ENCODE measurements around the gene ZNF474.

The ZNF474 gene

DNA sequence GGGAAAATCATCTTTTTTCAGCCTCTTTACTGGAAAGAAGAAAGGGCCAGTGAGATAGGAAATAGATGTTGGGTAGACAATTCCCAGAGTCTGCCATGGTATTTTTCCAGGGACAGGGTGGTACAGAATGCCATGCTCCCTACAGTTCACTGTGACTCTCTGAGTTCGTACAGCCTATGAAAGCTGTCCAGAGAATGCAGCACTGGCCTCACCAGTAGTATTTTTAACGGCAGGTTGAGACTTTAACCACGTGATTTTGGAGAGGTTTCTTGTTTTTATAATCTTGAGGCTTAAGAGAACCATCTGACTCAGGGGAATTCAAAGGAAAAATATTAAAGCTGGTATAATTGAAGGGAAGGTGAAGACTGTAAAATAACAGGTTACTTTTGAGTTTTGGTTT lies 10.1 kb upstream of the ZNF474 start:
- DNase-seq = no peak

DNA sequence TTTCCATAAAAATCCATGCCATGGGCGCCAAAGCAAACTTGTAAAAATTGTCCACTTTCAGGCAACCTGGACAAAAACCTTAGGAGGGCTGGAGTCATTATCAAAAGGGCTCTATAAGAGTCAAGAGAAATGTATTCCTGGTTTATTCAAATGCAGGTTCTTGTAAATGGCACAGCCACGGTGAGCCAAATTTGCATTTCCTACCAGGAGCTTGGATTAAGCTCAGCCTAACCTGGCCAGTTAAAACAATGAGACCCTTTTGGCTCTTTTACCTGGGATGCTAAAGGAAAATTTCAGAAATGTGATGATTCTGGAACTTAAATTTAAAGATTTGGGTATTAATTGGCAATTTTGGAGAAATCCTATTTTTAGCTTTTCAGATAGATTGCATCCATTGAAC lies 8.9 kb upstream of the ZNF474 start:
- DNase-seq = peak; percentile 5

DNA sequence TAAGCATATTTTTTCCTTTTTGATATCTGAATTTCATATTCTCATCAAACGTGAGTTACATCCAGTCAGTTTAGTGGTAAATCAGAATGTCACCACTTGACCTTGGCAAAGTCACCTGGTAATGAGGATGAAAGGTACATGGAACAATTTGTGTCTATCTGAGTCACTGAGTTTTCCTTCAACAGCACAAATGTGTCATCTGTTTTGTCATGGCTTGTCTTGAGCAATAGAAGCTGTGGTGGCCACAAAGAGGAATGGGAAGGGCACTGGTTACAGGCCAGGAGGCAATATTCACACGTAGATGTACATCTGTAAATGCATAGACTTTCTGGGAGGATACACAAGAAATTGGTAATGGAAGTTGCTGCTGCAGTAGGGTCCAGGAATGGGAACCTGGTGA lies 8.4 kb upstream of the ZNF474 start:
- no peak for DNase-seq

- no peak for DNase-seq
Observed at GRCh38 chr5:122121479-122122465, 7.6 kb upstream of the ZNF474 start.

GRCh38 chr5:122124766-122125165 lies 4.6 kb upstream of the ZNF474 start:
- DNase-seq = no peak

GRCh38 chr5:122126177-122126755 lies 3.1 kb upstream of the ZNF474 start:
- DNase-seq = no peak

DNA sequence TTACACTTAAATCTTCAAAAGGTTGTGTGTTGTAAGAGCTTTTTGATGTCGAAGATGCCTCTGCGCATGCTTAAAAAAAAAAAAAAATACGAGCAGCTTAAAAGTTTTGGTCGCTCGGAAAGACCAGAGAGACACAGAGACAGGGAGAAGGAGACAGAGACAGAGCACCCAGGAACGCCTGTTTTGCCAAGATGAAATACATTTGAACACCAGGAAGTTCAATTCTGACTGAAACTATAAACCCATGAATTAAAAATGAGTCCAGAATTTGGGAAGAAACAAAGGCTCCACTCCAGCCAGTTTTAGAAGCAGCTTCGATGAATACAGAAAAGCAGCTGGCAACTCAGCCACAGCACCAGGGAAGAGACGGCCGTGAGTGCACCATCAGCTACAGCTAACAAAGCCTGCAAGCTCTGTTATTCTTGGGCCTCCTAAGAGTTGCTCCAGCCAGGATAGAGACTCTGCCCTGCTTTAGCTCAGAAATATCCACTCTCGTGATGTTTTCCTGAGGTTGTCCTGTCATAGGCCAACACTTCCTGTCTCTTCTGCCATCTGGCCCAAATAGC lies 2.5 kb upstream of the ZNF474 start:
- DNase-seq = no peak

DNA sequence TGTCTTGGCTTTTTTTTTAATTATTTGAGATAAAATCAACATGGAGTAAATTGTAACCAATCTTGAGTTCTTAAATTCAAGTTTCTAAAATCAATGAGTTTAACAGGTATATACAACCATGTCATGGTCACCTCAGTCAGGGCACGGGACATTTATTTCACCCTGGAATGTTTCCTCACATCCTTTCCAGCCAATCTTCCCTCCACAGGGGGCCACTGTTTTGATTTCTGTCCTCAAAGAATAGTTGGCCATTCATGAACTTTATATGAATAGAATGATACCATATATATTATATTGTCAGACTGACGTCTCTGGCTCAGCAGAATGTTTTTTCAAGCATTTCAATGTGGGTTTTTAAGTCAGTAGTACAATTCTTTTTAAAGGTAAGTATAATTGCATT lies 806 bp downstream of the ZNF474 start:
- DNase-seq = no peak

GRCh38 chr5:122137702-122138101 lies 8.4 kb downstream of the ZNF474 start:
- DNase-seq = no peak

DNA sequence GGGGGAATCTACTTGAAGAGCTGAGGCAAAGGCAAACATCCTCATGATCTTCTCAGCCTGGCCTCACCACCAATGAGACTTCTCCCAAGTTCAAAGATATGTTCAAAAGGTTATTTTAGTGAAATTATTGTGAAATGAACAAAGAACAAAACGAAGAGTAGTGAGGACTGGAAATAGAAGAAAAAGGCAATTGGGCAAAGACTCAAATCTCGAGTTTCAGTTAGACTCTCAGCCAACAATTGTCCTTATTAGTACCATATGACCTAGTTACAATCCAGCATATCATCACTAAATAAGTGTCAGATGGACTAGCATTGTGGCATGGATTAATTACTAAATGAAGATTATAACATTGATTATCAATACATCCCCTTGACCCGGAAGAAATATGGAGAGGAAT lies 9.0 kb downstream of the ZNF474 start:
- no peak for DNase-seq

DNA sequence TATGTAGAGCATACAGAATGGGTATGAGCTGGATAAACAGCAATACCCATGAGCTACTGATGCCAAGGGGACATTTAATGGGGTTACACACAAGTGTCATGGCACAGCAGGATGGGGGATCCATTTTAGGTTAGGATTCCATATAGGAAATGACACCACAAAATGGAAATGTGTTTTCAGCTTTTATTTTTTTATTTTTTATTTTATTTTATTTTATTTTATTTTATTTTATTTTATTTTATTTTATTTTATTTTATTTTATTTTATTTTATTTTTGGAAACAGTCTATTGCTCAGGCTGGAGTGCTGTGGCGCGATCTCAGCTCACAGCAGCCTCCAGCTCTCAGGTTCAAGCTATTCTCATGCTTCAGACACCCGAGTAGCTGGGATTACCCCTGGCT lies 11.6 kb downstream of the ZNF474 start:
- DNase-seq = no peak

DNA sequence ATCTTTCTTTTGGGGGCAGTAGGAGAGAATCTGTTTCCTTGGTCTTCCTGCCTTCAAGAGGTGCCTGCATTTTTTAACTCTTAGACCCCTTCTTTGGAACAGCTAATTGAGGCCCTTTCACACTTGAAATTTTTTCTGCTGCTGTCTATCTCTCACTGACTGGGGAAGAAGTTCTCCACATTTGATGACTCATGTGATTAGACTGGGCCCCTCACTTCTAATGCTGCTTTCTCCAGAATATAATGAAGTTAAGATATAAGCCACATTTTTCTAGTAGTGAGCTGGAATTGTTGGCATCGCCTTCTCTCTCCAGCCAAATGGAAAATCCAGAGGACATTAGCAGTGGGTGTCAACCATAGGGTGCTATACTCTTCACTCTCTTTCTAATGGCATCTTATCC lies 12.4 kb downstream of the ZNF474 start:
- no peak for DNase-seq

DNA sequence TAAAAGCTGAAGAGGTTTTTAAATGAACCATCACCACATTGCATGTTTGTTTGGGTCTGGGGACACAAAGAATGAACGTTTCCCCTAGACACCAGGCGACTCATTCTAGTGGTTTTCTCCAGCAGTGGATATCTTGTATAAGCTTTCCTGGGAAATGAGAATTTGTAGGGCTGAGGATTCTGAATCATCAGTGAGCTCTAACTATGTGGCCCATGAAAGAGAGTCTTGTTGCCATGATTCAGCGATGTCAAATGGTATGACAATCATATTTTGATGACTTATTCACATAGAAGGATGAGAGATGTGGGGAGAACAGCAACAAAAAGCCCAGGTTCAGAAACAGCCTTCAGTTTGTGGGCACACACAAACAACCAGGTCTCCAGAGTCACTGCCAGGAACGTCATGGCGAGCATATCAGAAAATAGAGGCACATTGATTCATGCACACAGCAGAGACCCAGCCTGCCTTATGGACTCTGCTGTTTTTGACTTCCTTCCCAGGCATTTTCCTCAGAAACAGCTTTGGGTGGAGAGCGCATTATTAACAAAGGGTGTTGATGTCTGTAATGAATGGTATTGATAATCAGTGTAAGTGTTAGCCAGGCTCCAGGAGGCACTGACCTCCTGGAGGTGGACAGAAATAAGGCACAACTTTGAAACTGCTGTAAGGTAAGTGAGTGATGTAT lies 13.3 kb downstream of the ZNF474 start:
- DNase-seq = no peak

GRCh38 chr5:122144236-122144635 lies 14.9 kb downstream of the ZNF474 start:
- no peak for DNase-seq

DNA sequence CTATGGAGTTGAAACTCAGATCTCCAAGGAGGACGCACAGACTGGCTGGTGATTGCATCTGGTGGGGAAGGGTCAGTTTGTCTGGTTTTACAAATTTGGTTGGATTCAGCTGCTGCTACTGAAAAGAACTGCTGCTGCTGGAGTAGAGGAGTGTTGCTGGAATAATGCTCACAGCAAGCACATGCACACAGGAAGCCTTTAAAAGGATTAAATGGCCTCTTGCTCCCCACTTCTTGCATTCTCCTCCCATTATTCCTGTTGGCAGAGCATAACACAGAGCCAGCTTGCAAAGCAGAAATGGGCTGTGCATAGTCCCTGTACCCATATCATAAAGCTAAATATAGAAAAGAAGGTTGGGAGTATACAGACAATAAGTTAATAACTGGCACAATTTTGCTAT lies 16.6 kb downstream of the ZNF474 start:
- no peak for DNase-seq

- no peak for DNase-seq
Observed at GRCh38 chr5:122149321-122150090, 20.2 kb downstream of the ZNF474 start.

GRCh38 chr5:122150215-122150614 lies 20.9 kb downstream of the ZNF474 start:
- DNase-seq = no peak

GRCh38 chr5:122151640-122152039 lies 22.3 kb downstream of the ZNF474 start:
- no peak for DNase-seq

DNA sequence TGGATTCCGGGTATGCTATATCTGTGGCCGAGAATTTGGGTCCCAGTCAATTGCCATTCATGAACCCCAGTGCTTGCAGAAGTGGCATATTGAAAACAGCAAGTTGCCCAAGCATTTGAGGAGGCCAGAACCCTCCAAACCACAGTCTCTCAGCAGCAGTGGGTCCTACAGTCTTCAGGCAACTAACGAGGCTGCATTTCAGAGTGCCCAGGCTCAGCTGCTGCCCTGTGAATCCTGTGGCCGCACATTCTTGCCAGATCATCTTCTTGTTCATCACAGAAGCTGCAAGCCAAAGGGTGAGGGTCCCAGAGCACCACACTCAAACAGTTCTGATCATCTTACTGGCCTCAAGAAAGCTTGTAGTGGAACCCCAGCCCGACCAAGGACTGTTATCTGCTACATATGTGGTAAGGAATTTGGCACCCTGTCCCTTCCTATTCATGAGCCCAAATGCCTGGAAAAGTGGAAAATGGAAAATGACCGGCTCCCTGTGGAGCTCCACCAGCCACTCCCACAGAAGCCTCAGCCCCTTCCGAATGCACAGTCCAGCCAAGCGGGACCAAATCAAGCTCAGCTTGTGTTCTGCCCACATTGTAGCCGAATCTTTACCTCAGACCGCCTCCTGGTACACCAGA lies 23.0 kb downstream of the ZNF474 start:
- no peak for DNase-seq

DNA sequence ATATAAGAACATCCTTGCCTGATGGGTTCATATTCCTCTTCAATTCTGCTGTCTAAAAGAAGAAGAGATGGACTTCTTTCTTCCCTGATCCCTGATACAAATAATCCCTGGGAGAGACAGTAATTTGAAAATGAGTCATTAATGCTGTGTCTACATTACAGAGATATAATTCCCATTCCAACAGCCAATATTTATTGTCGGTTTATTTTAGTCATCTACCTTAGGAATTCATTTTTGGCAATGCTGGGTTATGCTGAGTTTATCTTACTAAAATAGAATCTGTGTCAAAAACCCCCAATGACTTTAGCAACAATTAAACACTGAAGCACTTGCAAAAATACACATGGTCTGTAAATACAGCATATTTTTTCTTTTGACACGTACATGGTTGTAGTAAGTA lies 23.9 kb downstream of the ZNF474 start:
- DNase-seq = no peak

- no peak for DNase-seq
Observed at GRCh38 chr5:122153774-122154173, 24.4 kb downstream of the ZNF474 start.

GRCh38 chr5:122154491-122154890 lies 25.1 kb downstream of the ZNF474 start:
- DNase-seq = no peak

Data from NCI-H526 treated with DMSO at 0.1 percent for 48 hours (cell line).